Glutamatergic neuron (in vitro differentiated cells): Measurements from ENCODE around the gene STIM2. TPM values are rescaled to one million over a fixed set of nuclear protein-coding genes. Genes with fewer than 3 reads are reported as not detected.
"Not testable (repeated sequence)": the region's sequence is repeated elsewhere in the genome, so short reads cannot be mapped to it uniquely, and the experiment has no call there.

Source experiments
- DNase-seq: peaks from one replicate; pipeline ENCODE4 v3.0.0; 2022
- H3K27ac Mint-ChIP-seq: one replicate; pipeline ENCODE4 v1.8.0; 2020; ENCODE audit warnings: mild to moderate bottlenecking, mixed read lengths, inconsistent platforms; ENCODE audit not compliant: unreplicated experiment
- H3K27me3 Mint-ChIP-seq: one replicate; pipeline ENCODE4 v1.8.0; 2020; ENCODE audit warnings: mild to moderate bottlenecking, moderate library complexity, mixed read lengths, inconsistent platforms; ENCODE audit not compliant: unreplicated experiment
- H3K36me3 Mint-ChIP-seq: one replicate; pipeline ENCODE4 v1.8.0; 2020; ENCODE audit warnings: mild to moderate bottlenecking, mixed read lengths, inconsistent platforms; ENCODE audit not compliant: unreplicated experiment
- H3K4me1 Mint-ChIP-seq: one replicate; pipeline ENCODE4 v1.8.0; 2020; ENCODE audit warnings: mild to moderate bottlenecking, low read depth, mixed read lengths, inconsistent platforms; ENCODE audit not compliant: unreplicated experiment
- H3K4me3 Mint-ChIP-seq: one replicate; pipeline ENCODE4 v1.8.0; 2020; ENCODE audit warnings: mild to moderate bottlenecking, mixed read lengths, inconsistent platforms; ENCODE audit not compliant: unreplicated experiment
- H3K9me3 Mint-ChIP-seq: one replicate; pipeline ENCODE4 v1.8.0; 2020; ENCODE audit warnings: mild to moderate bottlenecking, moderate library complexity, mixed read lengths, inconsistent platforms; ENCODE audit not compliant: unreplicated experiment
- total RNA-seq: library from RNA; stranded (reverse); fragmentation: NEBNext Ultra II Directional; extraction: Animal tissue kit (Norgen Biotek cat#: 25700); gene quantifications from one replicate; pipeline ENCODE4 v1.2.1, GENCODE V29; 2021; ENCODE audit not compliant: unreplicated experiment
- TF ChIP-seq, protein P1 (sequence below): fragments of 200-600 bp; sonication (generic); IDR thresholded peaks from one replicate; pipeline ENCODE4 v1.5.0; 2021; ENCODE audit not compliant: partially characterized antibody, unreplicated experiment

STIM2 gene
- total RNA-seq, 1 donor from 2014 or later, result 28.2 TPM

DNA sequence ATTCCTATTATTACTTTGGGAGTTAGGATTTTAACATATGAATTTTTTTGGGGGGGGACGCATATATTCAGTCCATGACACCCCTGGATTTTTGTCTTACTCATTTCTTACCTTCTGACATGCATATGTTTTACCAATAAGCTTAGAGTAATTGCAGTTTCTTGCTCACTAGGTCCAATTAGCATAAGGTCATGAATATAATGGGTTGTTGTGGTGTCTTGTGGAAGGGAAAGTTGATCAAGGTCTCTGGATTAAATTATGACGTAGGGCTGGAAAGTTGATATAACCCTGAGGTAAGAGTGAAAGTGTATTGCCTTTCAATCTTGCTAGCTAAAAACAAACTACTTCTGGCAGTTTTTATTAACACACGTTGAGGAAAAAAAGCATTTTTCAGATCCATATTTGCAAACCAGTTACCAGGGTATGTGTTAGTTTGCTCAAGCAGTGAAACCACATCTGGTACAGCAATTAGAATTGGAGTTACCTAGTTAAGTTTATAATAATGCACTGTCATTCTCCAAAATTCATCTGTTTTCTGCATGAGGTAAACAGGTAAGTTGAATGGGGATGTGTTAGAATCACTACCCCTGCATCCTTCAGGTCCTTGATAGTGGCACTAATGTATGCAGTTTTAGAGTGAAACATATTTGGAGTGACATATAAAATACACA lies 32.0 kb downstream of the STIM2 start:
- Mint-ChIP-seq H3K4me3 (no peak overlapping the region), H3K4me1 (no peaks in the 10 kb centered on the region), H3K27ac (no peak overlapping the region), H3K27me3 (no peaks in the 10 kb centered on the region), H3K9me3 (no peaks in the 10 kb centered on the region), H3K36me3 (peaks cover 14% of the 10 kb centered on the region)
- no peak for DNase-seq
- TF ChIP-seq, protein P1, sequence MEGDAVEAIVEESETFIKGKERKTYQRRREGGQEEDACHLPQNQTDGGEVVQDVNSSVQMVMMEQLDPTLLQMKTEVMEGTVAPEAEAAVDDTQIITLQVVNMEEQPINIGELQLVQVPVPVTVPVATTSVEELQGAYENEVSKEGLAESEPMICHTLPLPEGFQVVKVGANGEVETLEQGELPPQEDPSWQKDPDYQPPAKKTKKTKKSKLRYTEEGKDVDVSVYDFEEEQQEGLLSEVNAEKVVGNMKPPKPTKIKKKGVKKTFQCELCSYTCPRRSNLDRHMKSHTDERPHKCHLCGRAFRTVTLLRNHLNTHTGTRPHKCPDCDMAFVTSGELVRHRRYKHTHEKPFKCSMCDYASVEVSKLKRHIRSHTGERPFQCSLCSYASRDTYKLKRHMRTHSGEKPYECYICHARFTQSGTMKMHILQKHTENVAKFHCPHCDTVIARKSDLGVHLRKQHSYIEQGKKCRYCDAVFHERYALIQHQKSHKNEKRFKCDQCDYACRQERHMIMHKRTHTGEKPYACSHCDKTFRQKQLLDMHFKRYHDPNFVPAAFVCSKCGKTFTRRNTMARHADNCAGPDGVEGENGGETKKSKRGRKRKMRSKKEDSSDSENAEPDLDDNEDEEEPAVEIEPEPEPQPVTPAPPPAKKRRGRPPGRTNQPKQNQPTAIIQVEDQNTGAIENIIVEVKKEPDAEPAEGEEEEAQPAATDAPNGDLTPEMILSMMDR, result no peak

DNA sequence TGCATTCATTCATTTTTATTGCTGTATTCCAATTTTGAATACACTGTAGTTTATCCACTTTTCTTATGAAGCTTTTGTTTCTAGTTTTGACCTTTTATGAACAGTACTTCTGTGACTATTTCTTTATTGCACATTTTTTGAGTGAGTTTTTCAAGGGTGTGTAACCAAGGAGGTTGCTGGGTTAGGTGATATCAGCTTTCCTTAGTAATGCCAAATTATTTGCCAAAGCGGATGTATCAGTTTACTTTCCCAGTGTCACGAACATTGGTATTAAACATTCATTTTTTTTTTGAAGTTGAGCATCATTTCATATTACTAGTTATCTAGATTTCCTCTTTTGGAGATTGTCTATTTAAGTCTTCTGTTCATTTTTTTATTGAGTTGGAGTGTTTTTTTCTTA lies 32.9 kb downstream of the STIM2 start:
- peaks cover 14% of the 10 kb centered on the region for H3K36me3 Mint-ChIP-seq
- H3K4me1 Mint-ChIP-seq, result no peaks in the 10 kb centered on the region
- no peak overlapping the region for H3K27ac Mint-ChIP-seq

DNA sequence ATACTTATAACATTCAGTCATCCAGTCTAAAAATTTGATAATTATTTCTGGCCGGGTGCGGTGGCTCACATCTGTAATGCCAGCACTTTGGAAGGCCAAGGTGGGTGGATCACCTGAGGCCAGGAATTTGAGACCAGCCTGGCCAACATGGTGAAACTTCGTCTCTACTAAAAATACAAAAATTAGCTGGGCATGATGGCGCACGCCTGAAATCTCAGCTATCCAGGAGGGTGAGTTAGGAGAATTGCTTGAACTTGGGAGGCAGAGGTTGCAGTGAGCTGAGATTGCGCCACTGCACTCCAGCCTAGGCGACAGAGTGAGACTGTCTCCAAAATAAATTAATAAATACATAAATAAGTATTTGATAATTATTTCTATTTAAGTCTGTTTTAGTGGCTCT lies 34.2 kb downstream of the STIM2 start:
- H3K4me3 Mint-ChIP-seq, H3K27me3 Mint-ChIP-seq, DNase-seq, H3K4me1 Mint-ChIP-seq, H3K27ac Mint-ChIP-seq, H3K9me3 Mint-ChIP-seq: not testable (repeated sequence)
- H3K36me3 Mint-ChIP-seq, result peaks cover 11% of the 10 kb centered on the region

More for the DNA sequence above, 32.9 kb downstream of the STIM2 start:
- Mint-ChIP-seq H3K27me3 (no peaks in the 10 kb centered on the region), H3K4me3 (no peak overlapping the region), H3K9me3 (no peaks in the 10 kb centered on the region)
- no peak for DNase-seq
- TF ChIP-seq, protein P1, result no peak

DNA sequence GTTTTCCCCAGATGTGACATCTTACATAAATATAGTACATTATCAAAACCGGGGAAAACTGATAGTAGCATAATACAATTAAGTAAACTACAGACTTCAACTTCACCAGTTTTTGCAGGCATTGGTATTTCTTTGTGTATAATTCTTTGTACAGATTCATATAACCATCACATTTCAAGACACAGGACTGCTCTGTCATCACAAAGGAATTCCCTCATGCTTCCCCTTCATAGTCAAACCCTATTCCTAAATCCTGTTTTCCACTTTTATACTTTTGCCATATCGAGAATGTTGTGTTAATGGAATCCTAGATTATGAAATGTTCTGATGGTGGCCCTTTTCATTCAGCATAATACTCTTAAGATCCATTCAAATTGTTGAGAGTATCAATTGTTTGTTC lies 36.0 kb downstream of the STIM2 start:
- Mint-ChIP-seq H3K4me3 (no peak overlapping the region), H3K4me1 (peaks cover 7% of the 10 kb centered on the region), H3K27ac (no peak overlapping the region), H3K36me3 (peaks cover 6% of the 10 kb centered on the region), H3K27me3 (no peaks in the 10 kb centered on the region), H3K9me3 (no peaks in the 10 kb centered on the region)
- DNase-seq, result no peak
- TF ChIP-seq, protein P1, result no peak

DNA sequence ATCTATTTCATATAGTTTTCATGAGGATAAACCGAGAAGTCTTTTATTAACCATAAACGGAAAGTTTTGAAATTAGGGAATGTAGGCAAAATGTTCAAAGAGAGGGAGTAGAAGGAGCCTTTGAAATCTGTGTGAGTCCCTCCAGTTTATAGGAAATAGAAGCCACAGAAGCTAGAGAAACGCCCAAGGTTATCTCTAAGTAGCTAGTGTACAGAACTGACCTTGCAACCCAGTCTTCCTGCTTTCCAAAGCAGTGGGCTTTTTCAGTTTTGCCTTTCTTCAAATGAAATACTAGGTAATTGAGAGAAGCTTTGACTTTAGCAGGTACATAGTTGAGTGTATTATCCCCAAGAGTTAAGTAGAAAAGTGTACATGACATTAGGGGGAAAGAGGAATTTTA lies 39.4 kb downstream of the STIM2 start:
- Mint-ChIP-seq H3K36me3 (no peaks in the 10 kb centered on the region), H3K4me1 (peaks cover 29% of the 10 kb centered on the region), H3K4me3 (no peak overlapping the region), H3K27ac (no peak overlapping the region), H3K27me3 (no peaks in the 10 kb centered on the region), H3K9me3 (no peaks in the 10 kb centered on the region)
- no peak for DNase-seq
- TF ChIP-seq, protein P1, result no peak
